GM23248 (cell line): Measurements from ENCODE around the gene BMP2.

Experiments
- EZH2 ChIP-seq: fragments of 200-600 bp; sonication (generic); IDR thresholded peaks from 2 replicates; pipeline ENCODE4 v1.6.1; 2018; ENCODE audit warnings: antibody characterized with exemption, mild to moderate bottlenecking; ENCODE audit not compliant: insufficient read depth, poor library complexity, severe bottlenecking
- EZH2phosphoT487 ChIP-seq: fragments of 200-600 bp; sonication (generic); IDR thresholded peaks from 2 replicates; pipeline ENCODE4 v1.6.1; 2018; ENCODE audit warnings: antibody characterized with exemption, moderate library complexity, mild to moderate bottlenecking, low read depth; ENCODE audit not compliant: insufficient read depth

DNA sequence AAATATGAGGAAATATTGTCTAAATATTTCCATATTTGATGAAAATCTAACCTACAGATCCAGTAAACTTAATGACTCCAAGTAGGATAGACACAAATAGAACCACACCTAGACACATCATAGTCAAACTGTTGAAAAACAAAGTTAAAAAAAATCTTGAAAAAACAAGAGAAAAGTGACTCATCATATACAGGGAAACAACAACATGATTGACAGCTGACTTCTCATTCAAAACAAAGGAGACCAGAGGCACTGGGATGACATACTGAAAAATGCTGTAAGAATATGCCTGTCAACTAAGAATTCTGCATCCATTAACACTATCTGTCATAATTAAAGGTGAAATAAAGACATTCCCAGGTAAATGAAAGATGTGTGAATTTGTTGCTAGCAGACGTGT lies 38.8 kb downstream of the BMP2 start:
- no peak for TF ChIP-seq EZH2phosphoT487
- TF ChIP-seq EZH2, result no peak
